NOMO-1 treated with DMSO at 0.1 percent for 48 hours (cell line): ENCODE results near the gene ACCSL.

Source experiments
- DNase-seq: peaks from one replicate; lab custom pipeline; 2025; ENCODE audit not compliant: unreplicated experiment; lab: John Stamatoyannopoulos, UW

Gene ACCSL

DNA sequence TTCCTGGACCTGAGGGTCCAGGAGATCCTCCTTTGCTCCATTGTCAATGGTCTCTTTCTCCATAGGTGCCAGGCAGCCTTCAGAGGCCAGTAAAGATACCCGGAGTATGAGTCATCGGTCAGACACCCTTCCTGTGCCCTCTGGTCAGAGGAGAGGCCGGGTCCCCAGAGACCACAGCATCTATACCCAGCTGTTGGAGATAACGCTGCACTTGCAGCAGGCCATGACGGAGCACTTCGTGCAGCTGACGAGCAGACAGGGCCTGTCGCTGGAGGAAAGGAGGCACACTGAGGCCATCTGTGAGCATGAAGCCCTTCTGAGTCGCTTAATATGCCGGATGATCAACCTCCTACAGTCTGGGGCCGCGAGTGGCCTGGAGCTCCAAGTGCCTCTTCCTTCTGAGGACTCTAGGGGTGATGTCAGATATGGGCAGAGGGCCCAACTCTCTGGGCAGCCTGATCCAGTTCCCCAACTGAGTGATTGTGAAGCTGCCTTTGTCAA lies at the start of gene ACCSL:
TSS of gene ACCSL (plus strand) at position 51 of the 501 bp plus-strand sequence. CDS start at position 107, 56 bp downstream.
- DNase-seq, result no peak

GRCh38 chr11:43998308-43998707 lies 49.5 kb upstream of the ACCSL start:
- no peak for DNase-seq

DNA sequence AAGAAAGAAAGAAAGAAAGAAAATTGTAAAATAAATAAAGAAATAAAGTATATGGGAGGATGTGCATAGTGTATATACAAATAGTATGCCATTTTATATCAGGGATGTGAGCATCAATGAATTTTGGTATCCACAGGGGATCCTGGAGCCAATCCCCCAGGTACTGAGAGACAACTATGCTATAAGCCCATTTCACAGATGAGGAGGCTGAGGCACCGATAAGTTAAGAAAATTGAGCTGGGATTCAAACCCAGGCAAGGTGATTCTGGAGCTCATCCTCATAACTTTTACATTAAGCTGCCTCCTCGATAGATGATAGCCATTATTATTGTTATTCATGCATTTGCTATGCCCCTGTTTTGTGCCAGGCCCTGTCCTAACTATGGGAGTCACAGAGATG lies 47.0 kb upstream of the ACCSL start:
- no peak for DNase-seq

- no peak for DNase-seq
Observed at GRCh38 chr11:44002191-44003093, 45.3 kb upstream of the ACCSL start.

DNA sequence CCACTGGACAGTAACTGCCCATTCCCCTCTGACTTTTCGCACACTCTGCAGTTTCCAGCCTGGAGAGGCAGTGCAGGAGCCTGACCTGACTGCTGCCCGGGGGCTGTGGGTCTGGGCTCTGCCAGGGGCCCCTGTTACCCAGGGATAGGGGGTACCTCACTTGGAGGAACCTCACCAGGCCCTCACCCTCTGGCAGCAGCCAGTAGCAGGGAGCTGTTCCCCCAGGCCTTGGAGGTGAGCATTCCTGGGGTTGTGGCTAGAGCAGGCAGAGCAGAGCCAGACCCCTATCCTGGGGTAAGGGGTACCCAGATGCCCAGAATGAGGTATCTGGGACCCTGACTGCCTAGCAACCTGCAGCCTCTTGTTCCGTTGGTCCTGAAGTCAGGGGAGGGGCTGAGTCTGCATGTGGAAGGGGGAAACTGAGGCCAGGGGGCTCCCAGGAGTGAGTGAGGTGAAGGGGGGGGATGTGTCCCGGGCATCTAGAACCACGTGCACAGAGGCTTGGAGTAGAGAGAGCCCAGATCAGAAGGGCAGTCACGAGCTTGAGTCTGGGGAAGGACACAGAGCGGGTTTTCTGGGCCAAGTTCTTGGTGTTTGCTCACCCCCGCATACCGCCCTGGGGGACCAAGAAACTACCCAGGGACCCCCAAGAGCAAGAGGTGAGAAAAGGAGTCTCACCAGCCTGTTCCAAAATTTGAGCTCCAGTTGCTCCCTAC lies 43.9 kb upstream of the ACCSL start:
- no peak for DNase-seq

DNA sequence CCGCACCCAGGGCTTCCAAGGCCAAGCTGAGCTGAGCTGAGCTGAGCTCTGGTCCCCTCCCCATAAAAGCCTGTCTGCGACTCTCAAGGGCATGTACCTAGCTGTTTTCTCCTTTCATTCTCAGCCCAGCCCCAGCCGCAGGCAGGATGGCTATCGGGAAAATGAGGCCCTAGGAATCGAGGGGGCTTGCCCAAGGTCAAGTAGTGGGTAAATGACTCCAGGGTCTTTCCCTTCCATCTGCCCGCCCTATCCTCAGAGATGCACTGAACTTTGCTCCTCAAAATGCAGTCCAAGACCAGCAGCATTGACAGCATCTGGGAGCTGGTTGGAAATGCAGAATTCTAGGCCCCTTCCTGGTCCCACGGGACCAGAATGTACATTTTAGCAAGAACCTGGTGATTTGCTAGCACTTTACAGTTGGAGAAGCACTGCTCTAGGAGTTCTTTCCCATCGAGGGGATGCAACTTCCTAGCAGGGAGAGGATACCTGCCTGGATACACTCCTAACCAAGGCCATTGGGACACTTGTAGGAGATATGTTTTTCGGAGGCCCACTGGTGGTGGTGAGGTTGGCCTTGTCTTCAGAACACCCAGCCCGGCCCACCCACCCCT lies 43.2 kb upstream of the ACCSL start:
- DNase-seq, result no peak

GRCh38 chr11:44005063-44005701 lies 42.6 kb upstream of the ACCSL start:
- no peak for DNase-seq

DNA sequence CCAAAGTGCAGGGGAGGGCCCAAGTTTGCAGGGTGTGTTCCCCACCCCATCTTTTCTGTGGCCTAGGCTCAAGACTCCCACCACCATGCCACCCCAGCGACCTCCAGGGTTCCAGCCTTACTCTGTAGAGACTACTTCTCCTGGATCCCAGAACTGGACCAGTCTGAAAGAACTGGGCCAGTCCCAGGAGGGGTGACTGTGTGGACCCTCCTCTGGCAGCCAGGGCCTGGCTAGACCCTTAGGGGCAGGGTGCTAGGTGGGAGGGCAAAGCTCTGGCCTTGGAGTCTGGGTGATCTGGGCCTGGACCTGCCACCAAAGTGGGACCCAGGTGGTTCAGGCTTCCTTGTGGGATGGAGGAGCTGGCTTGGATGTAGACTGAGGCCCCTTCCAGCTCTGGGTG lies 41.8 kb upstream of the ACCSL start:
- DNase-seq, result no peak

- DNase-seq, result no peak
Observed at GRCh38 chr11:44006917-44007361, 40.8 kb upstream of the ACCSL start.

GRCh38 chr11:44007481-44008087 lies 40.2 kb upstream of the ACCSL start:
- DNase-seq, result no peak

GRCh38 chr11:44008088-44008501 lies 39.7 kb upstream of the ACCSL start:
- DNase-seq, result no peak

DNA sequence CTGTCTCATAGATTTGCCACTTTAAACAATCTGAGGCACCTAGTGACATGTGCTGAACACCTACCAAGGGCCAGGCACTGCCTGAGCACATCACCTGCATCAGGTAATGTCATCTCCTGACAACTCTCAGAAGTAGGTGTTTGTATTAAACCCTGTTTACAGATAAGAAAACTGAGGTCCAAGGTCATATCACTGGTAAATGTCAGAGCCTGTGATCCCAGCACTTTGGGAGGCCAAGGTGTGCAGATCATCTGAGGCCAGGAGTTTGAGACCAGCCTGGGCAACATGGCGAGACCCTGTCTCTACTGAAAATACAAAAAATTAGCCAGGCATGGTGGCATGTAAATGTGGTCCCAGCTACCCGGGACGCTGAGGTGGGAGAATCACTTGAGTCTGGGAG lies 39.1 kb upstream of the ACCSL start:
- no peak for DNase-seq

DNA sequence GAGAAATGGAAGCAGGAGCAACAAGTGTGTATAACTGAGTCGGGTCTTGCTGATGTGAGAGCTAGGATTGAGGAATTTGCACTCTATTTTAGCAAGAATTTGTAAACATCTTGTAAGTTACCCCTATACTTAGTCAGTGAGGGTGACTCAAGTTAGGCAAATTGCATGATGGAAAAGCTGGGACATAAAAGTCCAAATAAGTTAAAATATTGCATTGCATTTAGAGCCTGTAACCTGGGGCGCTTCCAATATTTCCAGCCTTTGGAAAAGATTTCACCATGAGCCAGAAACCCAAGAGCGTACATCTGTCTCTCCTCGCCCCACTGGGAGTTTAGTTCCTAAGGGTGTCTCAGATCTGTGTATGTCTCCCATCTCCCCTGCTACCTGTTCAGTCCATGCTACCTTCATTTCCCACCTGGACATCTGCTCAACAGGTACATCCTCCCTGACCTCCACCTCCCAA lies 37.0 kb upstream of the ACCSL start:
- DNase-seq, result no peak

- no peak for DNase-seq
Observed at GRCh38 chr11:44011797-44012196, 36.0 kb upstream of the ACCSL start.

- DNase-seq, result no peak
Observed at GRCh38 chr11:44014968-44015623, 32.7 kb upstream of the ACCSL start.

DNA sequence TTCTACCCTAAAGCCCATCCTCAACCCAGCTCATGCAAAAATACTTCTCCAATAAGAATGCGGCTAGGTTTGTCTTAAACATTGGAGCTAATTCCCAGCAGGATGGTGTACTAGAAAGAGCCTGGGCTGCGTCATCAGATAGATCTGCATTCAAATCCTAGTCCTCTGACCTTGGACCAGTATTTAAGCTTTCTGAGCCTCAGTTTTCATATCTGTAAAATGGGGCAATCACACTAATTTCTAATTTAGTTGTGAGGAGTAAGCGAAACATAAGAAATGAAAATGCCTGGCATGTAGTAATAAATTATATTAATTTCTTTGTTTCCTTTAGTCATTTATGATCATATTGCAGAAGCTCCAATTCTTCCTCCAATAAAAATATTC lies 32.2 kb upstream of the ACCSL start:
- DNase-seq, result no peak

GRCh38 chr11:44016131-44016530 lies 31.6 kb upstream of the ACCSL start:
- no peak for DNase-seq

DNA sequence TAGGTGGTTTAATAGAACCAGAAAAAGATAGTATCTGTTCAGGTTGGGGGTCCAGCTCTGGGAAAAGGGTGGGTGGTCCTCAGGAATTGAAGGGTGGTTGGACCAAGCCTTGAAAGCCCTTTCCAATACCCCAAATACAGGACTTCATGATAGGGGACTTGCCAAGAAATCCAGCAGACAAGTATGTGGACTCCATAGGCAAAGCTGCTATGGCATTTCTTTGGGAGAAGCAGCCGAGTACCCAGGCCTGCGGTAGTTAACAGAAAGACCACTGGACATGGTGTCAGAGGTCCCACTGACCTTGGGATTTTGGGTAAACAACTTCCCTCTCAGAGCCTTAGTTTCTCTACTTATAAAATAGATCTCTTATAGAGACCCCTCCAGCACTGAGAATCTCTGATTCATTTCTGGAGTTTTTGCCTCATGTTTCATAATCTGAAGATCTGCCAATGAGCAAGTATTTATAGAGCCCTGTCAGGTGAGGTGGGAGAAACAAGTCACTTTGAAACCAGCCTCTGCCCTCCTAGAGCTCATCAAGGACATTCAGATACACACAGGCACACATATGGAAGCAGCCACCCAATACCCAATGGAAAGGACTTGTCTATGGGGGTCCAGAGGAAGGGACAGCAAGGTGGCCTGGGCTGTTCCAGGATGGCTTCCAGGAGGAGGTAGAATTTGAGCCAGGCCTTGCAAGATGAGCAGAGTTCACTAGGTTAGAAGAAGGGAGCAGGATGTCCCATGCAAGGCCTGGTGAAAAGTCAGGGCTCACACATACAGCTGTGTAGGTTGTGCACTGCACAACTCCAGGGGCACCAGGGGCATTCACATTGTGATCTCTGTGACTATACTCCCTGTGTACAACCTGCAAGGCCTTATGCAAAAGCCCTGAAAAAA lies 31.0 kb upstream of the ACCSL start:
- no peak for DNase-seq
